HG03571 (cell line): Measurements from ENCODE around the gene KRTAP16-1.
"Not testable (repeated sequence)": the region's sequence is repeated elsewhere in the genome, so short reads cannot be mapped to it uniquely, and the experiment has no call there.

Experiments
- ATAC-seq: cut with Tn5 transposase; IDR thresholded peaks from one replicate; pipeline ENCODE4 v1.9.1; 2021; ENCODE audit not compliant: unreplicated experiment

The KRTAP16-1 gene

DNA sequence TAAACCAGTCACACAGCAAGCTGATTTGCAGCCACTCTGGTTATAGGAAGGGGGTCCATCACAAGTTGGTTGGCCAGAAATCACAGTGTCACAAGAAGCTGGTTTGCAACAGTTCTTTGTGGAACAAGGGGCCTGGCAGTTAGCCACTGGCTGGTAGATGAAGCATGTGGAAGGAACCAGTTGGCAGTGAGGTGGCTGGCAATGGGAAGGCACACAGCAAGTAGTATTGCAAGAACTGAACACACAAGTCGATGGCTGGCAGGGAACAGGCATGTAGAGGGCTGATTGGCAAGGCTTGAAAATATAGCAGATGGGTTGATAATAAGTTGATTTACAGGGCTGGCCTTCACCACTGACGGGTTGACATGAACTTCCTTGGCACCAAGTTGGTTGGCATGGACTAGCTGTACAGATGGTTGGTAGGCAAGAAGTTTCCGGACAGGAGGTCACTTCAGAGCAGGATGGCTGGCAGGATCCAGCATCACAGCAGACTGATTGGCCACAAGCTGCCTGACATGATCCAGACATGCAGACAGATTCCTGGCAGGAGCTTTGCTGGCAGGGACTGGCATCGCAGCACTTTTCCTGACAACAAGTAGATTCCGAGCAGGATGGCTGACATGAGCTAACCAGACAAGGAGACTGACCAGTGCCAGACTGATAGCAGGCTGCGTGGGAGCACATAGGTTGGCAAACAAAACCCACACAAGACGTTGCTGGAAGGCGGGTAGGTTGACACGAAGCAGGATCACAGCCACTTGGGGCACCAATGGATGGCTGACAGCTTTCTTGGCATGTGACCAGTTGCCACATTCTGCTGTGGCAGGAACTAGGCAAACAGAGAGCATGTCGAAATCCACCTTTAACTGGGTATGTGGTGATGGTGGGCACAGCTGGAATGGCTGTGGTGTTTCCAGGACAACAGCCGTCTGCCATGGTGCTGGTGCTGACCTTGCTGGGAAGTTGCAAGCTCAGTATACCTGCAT lies 6.9 kb downstream of the KRTAP16-1 start, which contains the start of gene KRTAP29-1:
TSS of gene KRTAP29-1 (minus strand) at position 936 of the 986 bp plus-strand sequence. CDS start at position 936, 0 bp downstream.
- no peak for ATAC-seq

DNA sequence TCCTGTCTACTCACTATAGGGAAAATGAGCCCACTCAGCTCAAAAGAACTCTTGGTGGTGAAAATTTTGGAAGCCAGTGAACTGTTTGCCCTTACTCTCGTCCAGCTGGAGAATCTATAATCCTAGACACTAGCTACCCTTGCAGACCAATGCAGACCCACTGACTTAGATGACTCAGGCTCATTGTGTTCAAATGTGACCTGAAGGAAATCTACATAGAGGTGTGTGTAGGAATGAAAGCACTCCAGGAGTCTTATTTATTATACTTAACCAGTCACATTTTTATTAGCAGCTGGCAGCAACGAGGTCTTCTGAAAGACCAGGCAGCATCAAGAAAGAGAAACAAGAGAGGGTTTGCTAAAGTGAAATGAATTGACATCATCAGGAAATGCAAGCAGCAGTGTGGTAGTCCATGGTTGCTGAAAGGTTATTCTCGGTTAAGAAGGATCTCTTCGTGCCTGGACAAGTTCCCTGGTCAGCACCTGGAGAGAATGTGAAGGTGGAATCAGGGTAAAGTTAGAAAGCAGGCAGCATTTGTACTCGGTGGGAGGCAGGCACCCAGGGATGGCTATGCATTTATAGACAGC lies 7.8 kb downstream of the KRTAP16-1 start:
- ATAC-seq = no peak

DNA sequence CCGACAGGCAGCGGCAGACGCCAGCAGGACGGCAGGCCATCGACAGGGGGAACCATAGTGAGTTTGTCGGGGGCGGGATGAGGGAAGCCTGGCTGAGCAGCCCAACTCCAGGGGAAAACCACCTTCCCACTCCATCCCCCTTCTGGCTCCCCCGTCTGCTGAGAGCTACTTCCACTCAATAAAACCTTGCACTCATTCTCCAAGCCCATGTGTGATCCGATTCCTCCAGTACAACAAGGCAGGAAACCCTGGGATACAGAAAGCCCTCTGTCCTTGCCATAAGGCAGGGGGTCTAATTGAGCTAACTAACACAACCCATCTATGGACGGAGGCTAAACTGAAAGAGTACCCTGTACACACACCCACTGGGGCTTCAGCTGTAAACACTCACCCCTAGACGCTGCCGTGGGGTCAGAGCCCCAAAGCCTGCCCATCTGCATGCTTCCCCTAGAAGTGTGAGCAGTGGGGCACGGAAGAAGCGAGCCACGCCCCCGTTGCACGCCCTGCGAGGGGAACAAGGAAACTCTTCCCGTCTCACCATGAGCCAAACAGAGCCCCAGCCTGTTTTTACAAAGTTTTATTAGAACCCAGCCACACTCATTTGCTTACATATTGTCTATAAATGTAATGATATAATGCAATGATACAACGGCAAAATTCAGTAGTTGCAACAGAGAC lies 10.5 kb downstream of the KRTAP16-1 start:
- ATAC-seq = no peak

DNA sequence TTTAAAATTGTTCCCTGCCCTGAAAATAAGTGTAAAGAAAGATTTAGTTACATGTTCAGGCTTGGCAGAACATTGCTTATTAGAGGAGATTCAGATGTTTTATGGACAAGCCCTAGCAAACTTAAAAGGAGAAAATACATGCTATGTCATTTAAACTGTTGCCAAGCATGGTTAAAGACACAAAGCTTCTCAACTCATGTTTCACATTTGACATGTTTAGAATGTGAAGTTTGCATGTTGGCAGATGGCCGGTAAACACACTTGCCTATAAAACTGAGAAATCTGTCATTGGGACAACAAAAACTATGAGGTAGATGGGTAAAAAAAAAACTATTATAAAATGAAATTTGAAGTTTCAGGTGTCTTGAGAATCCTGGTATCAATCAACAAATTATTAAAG lies 12.3 kb downstream of the KRTAP16-1 start:
- ATAC-seq = no peak

DNA sequence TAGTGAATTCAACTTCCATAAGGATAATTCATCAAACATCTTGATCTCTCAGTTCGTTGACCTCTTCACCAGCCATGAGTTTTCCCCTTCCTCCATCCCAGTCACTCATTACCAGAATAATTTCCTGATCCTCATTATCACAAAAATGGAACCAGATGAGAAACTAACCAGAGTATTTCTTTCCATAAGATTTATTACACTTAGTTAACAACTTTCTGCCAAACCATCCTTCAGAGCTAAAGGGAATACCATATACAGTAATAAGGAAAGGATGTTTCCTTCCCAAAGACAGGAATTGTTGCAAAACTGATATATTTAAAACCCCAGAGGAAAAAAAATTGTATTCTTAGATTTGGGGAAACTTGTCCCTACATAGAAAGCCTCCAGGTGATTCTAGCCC lies 15.1 kb downstream of the KRTAP16-1 start:
- no peak for ATAC-seq

DNA sequence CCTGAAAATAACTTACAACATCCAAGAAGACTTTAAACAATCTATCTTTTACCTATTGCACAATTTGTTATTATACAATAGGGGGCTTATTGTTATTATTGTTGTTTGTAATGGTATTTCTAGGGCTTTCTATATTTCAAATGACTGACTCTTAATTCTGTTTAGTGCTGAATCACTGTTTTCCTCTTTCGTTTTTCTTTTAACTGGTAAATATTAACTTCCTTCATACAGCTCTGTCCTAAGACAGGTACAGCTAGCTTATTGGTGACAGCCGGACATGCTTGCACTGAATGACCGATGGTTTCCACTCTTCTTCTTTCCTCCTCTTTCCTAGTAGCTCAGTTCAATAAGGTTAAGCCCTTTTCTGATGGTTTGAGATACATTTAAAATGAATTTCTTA lies 22.1 kb downstream of the KRTAP16-1 start:
- no peak for ATAC-seq

DNA sequence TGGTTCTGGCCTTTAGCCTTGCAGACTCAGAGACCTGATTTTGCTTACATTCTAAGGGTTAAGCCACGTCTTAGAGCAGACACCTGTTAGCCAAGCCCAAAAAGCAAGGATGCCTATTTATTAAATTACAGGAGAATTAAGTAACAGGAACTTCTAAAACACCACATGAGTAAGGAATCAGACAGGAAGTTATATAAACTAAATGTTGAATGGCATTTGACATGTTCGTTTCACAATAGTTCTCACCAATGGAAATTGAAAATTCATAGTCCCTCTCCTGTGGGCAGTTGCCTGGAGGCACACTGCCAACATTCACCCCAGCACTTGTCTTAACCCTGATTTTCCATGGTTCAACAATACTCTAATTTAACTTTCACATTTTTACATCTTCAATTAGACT lies 24.6 kb downstream of the KRTAP16-1 start:
- ATAC-seq = no peak

DNA sequence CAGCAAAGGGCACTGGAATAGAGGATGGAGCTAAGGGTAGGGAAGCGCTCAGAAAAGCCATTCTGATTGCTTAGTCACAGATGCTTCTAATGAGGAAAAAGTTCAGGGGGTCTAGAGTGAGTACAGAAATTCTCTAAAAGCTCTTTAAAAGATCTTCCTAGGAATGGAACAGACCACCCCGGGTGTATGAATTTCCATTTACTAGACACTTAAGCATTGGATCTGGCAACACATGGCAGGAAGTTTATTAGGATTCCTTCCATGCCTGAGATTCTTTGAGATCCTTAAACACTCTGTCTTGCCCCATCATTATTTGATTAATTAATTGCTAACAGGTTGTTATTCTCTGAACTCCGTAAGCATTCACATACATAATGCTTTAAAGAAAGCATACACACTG lies 25.1 kb downstream of the KRTAP16-1 start:
- no peak for ATAC-seq

DNA sequence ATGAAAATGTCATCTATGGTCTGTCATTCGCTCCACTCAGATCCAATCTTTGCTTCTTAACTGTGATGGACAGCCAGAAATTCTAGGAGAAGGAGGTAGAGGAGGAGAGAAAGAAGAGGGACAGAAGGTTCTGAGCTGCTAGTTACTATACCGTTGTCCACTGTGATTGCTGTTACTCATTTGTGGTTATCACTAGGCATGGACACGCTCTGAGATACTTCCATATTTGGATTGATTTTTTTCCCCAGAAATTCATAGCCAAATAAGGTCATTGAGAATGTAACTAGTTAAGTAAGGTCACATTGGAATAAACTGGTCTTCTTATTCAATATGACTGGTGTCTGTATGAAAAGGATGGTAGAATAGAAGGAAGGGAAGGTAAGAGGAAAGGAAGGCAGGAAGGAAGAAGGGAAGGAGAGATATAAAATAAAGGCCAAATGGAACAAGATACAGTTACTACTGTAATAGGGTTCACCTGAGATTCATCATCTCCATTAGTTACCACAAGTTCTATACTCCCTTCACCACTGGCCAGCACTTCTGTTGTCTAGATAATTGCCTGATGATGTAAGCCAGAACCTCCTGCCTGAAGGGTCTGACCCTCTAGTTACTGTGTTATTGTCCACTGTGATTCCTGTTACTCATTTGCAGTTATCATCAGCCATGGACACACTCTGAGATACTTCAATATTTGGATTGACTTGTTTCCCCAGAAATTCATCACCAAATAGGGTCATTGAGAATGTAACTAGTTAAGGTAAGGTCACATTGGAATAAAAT lies 30.7 kb downstream of the KRTAP16-1 start:
- ATAC-seq = no peak

DNA sequence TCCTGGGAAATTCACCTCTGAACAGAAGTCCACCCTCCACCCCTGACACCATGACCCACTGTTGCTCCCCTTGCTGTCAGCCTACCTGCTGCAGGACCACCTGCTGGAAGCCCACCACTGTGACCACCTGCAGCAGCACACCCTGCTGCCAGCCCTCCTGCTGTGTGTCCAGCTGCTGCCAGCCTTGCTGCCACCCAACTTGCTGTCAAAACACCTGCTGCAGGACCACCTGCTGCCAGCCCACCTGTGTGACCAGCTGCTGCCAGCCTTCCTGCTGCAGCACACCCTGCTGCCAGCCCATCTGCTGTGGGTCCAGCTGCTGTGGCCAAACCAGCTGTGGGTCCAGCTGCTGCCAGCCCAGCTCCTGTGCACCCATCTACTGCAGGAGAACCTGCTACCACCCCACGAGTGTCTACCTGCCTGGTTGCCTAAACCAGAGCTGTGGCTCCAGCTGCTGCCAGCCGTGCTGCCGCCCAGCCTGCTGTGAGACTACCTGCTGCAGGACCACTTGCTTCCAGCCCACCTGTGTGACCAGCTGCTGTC lies 33.4 kb downstream of the KRTAP16-1 start, which contains the start of gene KRTAP9-7:
TSS of gene KRTAP9-7 (plus strand) at position 51 of the 543 bp plus-strand sequence. CDS start at position 51, 0 bp downstream.
- not testable (repeated sequence) for ATAC-seq

DNA sequence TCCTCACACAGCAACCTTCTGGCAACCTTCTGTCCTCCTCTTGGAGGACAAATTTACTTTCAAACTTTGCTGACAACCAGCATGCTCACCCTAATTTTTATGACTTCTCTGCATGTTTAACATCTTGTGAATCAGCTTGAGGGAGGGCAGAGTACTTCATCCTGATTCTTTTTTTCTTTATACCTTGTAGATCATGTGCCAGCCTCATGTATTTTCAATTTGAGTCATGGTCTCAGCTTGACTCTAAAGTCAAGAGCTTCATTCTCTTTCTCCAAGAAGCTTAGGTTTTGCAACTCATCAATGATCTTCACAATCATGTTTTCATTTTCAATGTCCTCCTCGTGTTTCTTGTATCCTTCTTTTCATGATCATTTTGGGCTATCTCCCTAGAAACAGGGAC lies 37.3 kb downstream of the KRTAP16-1 start:
- no peak for ATAC-seq

DNA sequence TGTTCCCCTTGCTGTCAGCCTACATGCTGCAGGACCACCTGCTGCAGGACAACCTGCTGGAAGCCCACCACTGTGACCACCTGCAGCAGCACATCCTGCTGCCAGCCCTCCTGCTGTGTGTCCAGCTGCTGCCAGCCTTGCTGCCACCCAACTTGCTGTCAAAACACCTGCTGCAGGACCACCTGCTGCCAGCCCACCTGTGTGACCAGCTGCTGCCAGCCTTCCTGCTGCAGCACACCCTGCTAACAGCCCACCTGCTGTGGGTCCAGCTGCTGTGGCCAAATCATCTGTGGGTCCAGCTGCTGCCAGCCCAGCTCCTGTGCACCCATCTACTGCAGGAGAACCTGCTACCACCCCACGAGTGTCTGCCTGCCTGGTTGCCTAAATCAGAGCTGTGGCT lies 37.8 kb downstream of the KRTAP16-1 start:
- not testable (repeated sequence) for ATAC-seq

DNA sequence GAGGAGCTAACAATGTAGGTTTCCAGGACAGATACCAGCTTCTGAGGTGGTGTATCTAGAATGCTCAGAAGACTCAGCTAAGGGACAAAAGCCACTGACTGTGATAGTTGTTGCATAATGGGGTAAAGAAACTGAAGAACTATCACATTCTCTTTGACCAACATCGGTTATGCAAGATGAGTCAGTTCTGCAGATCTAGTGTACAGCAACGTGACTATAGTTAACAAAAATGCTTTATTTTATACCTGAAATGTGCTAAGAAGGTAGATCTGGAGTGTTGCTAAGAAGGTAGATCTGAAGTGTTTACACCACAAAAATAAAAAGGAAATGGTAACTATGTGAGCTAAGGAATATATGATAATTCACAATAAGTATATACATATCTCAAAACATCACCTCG lies 41.4 kb downstream of the KRTAP16-1 start:
- no peak for ATAC-seq

DNA sequence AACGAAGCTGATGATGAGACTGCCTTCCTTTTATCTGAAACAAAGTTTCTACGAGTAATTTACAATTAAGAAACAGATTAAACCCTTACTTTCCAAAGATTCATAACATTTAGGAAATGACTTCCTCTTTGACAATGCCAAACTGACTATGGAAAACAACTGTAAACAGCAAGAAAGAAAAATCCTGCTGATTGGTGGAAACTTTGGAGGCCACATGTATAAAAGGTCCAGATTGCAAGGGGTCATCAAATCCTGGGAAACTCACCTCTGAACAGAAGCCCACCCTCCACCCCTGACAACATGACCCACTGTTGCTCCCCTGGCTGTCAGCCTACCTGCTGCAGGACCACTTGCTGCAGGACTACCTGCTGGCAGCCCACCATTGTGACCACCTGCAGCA lies 44.0 kb downstream of the KRTAP16-1 start, which contains the start of gene KRTAP9-6:
TSS of gene KRTAP9-6 (plus strand) at position 301 of the 400 bp plus-strand sequence. CDS start at position 301, 0 bp downstream.
- ATAC-seq = no peak

DNA sequence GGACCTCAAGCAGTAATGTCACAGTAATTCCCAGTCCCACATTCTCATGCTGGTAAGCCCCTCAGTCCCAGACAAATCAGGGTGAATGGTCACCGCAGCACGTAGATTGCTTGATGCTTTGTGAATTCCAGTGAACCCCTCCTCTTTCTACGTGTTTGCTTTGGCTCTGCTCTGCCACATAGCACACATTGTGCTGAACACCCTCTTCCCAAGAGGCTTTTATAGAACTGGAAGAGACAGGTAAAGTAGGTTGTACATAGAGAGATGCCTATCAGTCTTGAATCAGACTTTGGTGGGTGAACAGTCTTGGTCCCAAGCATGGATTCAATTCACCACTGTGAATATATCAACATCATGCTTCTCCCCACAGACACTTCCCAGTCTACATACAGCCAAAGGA lies 44.5 kb downstream of the KRTAP16-1 start:
- no peak for ATAC-seq

DNA sequence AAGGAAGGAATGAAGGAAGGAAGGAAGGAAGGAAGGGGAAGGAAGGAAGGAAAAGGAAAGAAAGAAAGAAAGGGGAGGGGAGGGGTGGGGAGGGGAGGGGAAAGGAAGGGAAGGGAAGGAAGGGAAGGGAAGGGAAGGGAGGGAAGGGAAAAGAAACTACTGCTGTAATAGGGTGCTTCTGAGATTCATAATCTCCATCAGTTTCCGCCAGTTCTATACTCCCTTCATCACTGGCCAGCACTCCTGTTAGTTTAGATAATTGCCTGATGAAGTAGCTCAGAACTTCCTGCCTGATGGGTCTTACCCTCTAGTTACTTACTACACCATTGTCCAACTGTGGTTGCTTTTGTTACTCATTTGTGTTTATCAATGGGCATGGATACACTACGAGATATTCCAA lies 45.9 kb downstream of the KRTAP16-1 start:
- no peak for ATAC-seq

DNA sequence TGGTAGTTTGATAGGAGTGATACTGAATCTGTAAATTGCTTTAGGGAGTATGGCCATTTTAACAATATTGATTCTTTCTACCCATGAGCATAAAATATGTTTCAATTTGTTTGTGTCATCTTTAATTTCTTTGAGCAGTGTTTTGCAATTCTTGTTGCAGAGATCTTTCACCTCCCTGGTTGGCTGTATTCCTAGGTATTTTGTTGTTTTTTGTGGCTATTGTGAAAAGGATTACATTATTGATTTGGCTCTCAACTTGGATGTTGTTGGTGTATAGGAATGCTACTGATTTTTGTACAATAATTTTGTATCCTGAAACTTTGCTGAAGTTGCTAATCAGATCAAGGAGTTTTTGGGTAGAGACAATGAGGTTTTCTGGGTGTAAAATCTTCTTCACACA lies 50.7 kb downstream of the KRTAP16-1 start:
- no peak for ATAC-seq
